Stimulated activated CD4-positive, alpha-beta T cell treated with anti-CD3 and anti-CD28 coated beads, Interleukin-4, amount 100 ng/mL, for 1 hour (primary cell): ENCODE measurements around the gene ADGRA1.
"Not testable (repeated sequence)": the region's sequence is repeated elsewhere in the genome, so short reads cannot be mapped to it uniquely, and the experiment has no call there.

Experiments used
- DNase-seq: peaks from one replicate; pipeline ENCODE4 v3.0.0-alpha.2; 2020

Gene ADGRA1

GRCh38 chr10:133087679-133088178, at the start of gene ADGRA1:
ADGRA1 (plus strand) TSS chr10:133087924; CDS start chr10:133088910, 986 bp downstream.
- no peak for DNase-seq

GRCh38 chr10:133038036-133038823, 49.5 kb upstream of the ADGRA1 start:
- DNase-seq, result no peak

GRCh38 chr10:133039107-133039802, 48.5 kb upstream of the ADGRA1 start:
- no peak for DNase-seq

GRCh38 chr10:133039803-133040165, 47.9 kb upstream of the ADGRA1 start:
- DNase-seq, result no peak

- no peak for DNase-seq
Measured at GRCh38 chr10:133040198-133040597, 47.5 kb upstream of the ADGRA1 start.

- DNase-seq, result no peak
Measured at GRCh38 chr10:133041101-133041500, 46.6 kb upstream of the ADGRA1 start.

- no peak for DNase-seq
Measured at GRCh38 chr10:133042061-133042460, 45.7 kb upstream of the ADGRA1 start.

- no peak for DNase-seq
Measured at GRCh38 chr10:133042816-133043215, 44.9 kb upstream of the ADGRA1 start.

- DNase-seq, result no peak
Measured at GRCh38 chr10:133043541-133044225, 44.0 kb upstream of the ADGRA1 start.

- no peak for DNase-seq
Measured at GRCh38 chr10:133044401-133044811, 43.3 kb upstream of the ADGRA1 start.

GRCh38 chr10:133045556-133046389, 42.0 kb upstream of the ADGRA1 start:
- DNase-seq, result no peak

- no peak for DNase-seq
Measured at GRCh38 chr10:133046390-133046765, 41.3 kb upstream of the ADGRA1 start.

- DNase-seq, result no peak
Measured at GRCh38 chr10:133047526-133048123, 40.1 kb upstream of the ADGRA1 start.

- no peak for DNase-seq
Measured at GRCh38 chr10:133048266-133048665, 39.5 kb upstream of the ADGRA1 start.

- DNase-seq, result no peak
Measured at GRCh38 chr10:133048926-133049325, 38.8 kb upstream of the ADGRA1 start.

GRCh38 chr10:133049639-133050038, 38.1 kb upstream of the ADGRA1 start:
- no peak for DNase-seq

- DNase-seq, result no peak
Measured at GRCh38 chr10:133050371-133050770, 37.4 kb upstream of the ADGRA1 start.

- DNase-seq, result no peak
Measured at GRCh38 chr10:133052076-133052475, 35.6 kb upstream of the ADGRA1 start.

GRCh38 chr10:133053527-133054133, 34.1 kb upstream of the ADGRA1 start:
- DNase-seq, result not testable (repeated sequence)

GRCh38 chr10:133055470-133055869, 32.3 kb upstream of the ADGRA1 start:
- DNase-seq, result no peak

- no peak for DNase-seq
Measured at GRCh38 chr10:133056001-133056400, 31.7 kb upstream of the ADGRA1 start.

GRCh38 chr10:133056651-133057178, 31.0 kb upstream of the ADGRA1 start:
- no peak for DNase-seq
